Cardiac septum (tissue), 1 donor: Measurements from ENCODE around the gene ATP13A2. TPM values are rescaled to one million over a fixed set of nuclear protein-coding genes. Genes with fewer than 3 reads are reported as not detected.

ENCODE experiments used
- DNase-seq: peaks from one replicate; pipeline ENCODE4 v3.0.0-alpha.2; 2020; ENCODE audit warnings: low spot score
- intact Hi-C: fragments of 100-400 bp; cut with DNase I; formaldehyde crosslinking; loops from one replicate; pipeline ENCODE4 v1.14.0; 2022
- total RNA-seq: library from RNA; stranded (reverse); fragmentation: NEBNext Ultra II Directional; extraction: Animal tissue kit (Norgen Biotek cat#: 25700); gene quantifications from one replicate; pipeline ENCODE4 v1.2.1, GENCODE V29; 2021
- donor health status: DM: no; HTN: no; CAD: no.

The ATP13A2 gene
- total RNA-seq, 1 donor from 2014 or later = 13.3 TPM

DNA sequence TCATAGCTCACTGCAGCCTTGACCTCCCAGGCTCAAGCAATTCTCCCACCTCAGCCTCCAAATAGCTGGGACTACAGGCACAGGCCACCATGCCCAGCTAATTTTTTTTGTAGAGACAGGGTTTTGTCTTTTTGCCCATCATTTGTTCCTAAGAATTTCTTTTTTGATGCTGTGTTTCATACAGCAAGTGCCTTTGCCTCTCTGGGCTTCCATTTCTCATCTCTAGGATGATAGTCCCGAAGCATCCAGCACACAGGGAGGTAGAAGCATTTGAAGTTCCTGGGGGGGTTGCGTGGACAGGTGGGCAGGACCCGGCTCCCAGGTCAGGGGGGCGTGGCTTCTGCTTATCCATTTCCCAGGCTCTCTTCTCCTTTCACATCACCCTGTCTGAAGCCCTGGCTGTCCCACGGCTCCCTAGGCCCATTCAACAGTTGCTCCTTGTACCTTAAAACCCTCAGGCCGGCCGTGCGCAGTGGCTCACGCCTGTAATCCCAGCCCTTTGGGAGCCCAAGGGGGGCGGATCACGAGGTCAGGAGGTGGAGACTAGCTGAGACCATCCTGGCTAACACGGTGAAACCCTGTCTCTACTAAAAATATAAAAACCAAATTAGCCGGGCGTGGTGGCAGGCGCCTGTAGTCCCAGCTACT is 3.4 kb downstream of the ATP13A2 start:
- intact Hi-C loops = no loop called here
- DNase-seq = no peak

DNA sequence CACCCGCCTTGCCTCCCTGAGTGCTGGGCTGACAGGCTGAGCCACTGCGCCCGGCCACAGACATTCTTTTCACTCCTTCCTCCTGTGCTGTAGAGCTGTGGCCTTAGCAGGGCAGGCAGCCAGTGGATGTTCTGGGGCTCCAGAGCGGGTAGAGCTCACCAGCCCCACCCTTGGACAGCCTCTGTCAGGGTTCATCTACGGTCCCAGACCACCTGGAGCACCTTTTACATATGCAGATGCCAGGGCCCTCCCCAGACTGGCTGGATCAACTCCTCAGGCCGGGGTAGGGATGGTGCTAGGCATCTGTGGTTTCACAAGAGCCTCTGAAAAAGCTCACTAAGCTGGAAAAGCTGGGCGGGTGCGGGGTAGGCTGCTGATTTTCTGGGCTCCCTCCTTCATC is 4.6 kb downstream of the ATP13A2 start:
- intact Hi-C loops = no loop called here
- DNase-seq = no peak

GRCh38 chr1:17005365-17005740 is 6.4 kb downstream of the ATP13A2 start:
- intact Hi-C loops = no loop called here
- no peak for DNase-seq

GRCh38 chr1:17004466-17005364 is 7.0 kb downstream of the ATP13A2 start:
- DNase-seq = no peak

DNA sequence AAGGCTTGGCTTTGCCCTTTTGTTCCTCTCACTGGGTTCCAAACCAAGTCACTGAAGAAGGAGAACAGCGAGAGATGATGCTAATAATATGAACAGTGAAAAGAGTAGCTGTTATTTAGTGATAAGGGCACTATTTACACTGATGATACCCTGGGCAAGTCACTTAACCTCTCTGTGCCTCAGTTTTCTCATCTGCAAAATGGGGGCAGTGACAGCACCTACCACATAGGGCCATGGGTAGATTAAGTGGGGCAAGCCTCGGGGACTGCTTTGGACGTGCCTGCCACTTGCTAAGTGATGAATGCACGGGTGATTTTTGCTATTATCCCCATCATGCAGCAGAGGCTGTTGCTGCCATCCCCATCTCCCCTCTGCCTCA is 9.2 kb downstream of the ATP13A2 start:
- DNase-seq = no peak
- intact Hi-C loops = no loop called here

More at GRCh38 chr1:17004466-17005364, 7.0 kb downstream of the ATP13A2 start:
- intact Hi-C loops = no loop called here

DNA sequence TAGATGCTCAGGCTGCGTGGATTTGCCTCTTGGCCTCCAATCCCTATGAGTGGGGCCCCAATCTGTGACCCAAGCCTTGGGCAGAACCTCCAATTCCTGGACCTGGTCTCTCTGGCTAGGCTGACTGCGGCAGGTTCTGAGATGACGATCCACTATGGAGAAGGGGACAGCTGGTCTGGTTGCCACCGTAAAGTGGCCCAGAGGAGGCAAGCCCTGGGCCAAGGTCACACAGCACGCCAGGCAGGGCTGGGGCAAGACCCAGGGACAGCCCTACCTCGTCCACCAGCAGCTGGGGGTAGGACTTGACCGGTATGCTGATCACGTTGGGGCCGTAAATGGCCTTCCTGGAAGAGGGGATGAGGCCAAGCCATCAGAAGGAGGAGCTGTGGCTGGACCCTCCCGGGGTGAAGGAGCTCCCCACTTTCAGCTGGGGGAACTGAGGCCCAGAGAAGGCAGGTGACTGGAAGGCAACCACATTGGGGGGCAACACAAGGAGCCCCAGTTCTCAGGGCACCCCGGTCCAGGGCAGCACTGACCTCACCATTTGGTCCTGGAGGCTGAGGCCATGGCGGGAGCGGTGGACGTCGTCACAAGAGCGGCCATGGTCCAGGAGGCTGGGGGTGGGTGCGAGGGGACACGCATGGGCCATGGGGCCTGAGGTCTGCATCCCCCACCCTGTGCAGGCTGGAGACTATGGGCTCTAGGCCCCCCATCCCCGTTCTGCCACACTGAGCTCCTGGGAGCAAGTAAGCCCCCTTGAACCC is 9.8 kb downstream of the ATP13A2 start:
- DNase-seq = no peak
- intact Hi-C loops = no loop called here

DNA sequence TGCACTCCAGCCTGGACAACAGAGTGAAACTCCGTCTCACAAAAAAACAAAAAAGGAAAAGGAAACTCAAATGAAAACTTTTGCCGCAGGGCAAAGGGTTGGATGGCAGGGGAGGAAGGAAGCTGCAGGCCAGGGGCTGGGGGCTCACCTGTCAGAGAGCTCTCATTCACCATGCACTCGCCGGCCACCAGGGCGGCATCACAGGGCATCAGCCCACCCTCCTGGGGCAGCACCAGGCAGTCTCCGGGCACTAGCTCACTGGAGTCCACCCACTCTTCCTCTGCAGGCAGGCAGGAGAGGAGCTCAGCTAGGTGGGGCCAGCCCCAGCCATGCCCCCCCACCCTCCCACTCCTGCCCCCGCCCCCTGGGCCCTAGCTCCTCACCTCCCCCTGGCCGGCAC is 11.9 kb downstream of the ATP13A2 start:
- intact Hi-C loops = no loop called here
- DNase-seq = no peak

DNA sequence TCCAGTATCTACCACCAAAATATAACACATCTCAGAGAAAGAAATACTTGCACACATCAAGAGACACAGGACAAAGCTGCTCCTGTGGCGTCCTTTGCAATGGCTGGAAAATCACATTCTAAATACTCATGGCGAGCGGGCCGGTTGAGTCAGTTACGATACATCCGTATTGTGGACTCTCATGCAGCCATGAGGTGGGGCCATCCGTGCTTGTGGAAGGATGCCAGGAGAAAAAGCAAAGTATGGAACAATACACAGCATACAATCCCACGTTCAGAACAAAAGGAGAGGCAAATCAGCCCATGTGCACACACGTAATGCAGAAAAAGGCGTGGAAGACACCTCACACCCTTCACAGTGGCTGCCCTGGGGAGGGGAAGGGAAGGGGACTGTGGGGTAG is 13.1 kb downstream of the ATP13A2 start:
- intact Hi-C loops = no loop called here
- DNase-seq = no peak

- DNase-seq = no peak
- intact Hi-C loops = no loop called here
These were observed 14.9 kb downstream of the ATP13A2 start for GRCh38 chr1:16996845-16997244.

- intact Hi-C loops = no loop called here
- no peak for DNase-seq
These were observed 18.1 kb downstream of the ATP13A2 start for GRCh38 chr1:16993521-16994038.

- DNase-seq = no peak
- intact Hi-C loops = no loop called here
These were observed 19.1 kb downstream of the ATP13A2 start for GRCh38 chr1:16992675-16993074.

- intact Hi-C loops = no loop called here
These were observed 19.6 kb downstream of the ATP13A2 start for GRCh38 chr1:16992102-16992501.

DNA sequence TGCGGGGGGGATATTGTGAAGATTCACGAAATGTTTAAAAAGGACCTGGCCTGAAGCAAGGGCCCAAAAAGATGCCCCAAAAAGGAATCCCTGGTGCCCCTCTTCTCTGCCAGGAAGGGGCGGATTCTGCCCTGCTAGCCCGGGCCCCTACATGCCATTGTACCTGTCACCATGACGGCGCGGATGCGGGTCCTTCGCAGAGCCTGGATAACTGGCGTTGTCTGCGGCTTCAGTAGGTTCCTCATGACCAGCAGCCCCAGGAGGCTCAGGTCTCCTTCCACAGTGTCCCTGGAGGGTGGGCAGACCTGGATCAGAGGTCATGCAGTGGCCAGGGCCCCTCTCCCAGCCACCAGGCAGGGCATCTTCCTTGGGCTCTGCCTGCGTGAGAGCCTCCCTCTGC is 20.2 kb downstream of the ATP13A2 start:
- intact Hi-C loops = no loop called here
- DNase-seq = no peak

More at GRCh38 chr1:16992102-16992501, 19.6 kb downstream of the ATP13A2 start:
- DNase-seq = no peak

GRCh38 chr1:16989676-16990391 is 21.9 kb downstream of the ATP13A2 start:
- intact Hi-C loops = no loop called here
- DNase-seq = no peak

DNA sequence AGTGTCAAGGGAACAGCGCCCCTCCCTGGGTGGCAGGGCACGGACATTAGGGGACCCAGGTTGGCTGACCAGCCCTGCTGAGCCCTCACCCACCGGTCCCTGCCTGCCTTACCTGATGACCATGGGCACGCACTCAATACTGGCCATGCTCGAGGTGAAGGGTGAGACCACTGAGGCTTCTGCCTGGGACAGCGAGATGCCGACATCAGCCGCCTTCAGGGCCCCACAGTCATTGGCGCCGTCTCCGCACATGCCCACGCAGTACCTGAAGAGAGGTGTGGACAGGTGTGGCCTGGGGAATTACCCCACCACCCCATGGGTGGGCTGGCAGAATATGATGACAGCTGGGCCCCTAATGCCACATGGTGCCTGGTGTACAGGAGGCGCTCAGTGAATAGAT is 23.5 kb downstream of the ATP13A2 start:
- intact Hi-C loops = no loop called here
- no peak for DNase-seq

DNA sequence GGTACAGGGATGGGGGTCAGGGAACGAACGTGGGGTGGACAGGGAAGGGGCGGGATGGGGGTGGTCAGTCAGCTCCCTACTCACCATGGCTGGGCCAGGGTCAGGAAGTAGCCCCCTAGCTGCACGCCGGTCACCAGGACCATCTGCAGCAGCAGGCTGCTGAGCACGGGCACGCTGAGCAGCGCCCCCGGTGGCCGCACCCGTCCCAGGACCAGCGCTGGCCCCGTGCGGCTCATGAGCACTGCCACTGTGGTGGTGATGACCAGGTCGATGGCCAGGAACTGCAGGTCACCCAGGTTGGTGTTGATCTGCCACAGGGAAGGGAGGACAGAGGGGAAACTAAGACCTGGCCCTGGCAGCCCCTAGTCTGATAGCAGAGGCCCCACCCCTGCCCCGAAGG is 24.8 kb downstream of the ATP13A2 start:
- DNase-seq = no peak
- intact Hi-C loops = no loop called here

DNA sequence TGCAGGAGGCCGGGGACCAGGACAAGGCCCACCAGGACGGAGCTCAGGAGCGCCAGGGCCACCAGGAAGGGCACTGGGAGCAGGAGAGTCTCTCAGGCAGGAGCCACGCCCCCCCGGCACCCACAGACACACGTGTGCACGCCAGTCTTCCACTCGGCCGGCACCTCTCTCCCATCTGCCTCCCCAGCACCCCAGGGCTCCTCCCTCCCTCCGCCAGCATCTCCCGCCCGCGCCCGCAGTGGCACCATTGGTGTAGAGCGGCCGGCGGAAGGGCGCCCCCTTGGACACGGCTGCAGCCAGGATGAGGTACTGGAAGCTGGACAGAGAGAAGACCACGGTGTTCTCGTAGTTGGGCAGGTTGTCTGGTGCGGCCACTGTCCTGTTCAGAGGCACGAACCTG is 25.2 kb downstream of the ATP13A2 start:
- intact Hi-C loops = no loop called here
- DNase-seq = no peak

- DNase-seq = no peak
- intact Hi-C loops = no loop called here
These were observed 25.6 kb downstream of the ATP13A2 start for GRCh38 chr1:16986113-16986512.

DNA sequence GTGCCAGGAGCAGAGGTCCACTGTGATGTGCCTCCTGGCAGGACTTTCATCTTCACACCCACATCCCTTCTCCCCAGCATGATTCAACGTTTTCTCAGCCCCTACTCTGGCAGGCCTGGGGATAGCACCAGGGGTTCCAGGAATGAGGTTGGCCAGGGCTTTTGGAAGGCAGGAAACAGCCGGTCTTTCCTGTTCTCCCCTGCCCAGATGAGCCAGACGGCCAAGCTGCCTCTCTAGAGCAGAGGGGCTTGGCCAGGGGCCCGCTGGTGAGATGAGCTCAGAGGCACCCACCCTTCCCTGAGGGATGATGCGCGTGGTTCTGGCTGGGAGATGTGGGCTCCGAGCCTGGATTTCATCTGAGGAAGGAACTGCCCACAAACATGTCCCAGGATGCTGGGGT is 27.0 kb downstream of the ATP13A2 start:
- intact Hi-C loops = no loop called here
- DNase-seq = no peak

DNA sequence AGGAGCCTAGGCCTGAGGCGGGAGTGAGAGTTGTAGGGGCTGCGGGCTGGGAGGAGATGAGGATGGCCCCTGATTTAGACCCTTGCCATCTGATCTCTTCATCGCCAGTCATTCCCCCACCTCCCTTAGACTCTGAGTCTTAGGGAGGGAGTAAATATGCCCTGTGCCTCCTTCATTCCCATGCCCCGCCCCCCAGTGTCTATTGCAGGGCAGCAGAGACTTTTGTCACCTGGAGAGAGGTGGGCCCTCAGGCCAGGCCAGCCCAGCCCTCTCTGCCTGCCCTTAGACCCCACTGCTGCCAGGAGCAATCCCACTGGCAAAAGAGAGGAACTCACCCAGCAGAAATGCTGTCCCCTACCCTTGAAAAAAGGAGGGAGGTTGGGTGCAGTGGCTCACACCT is 28.1 kb downstream of the ATP13A2 start:
- no peak for DNase-seq
- intact Hi-C loops = no loop called here
